HEK293 (cell line): Measurements from ENCODE around the gene PNMA6F.

Source experiments
- AEBP2 ChIP-seq: fragments of 450-650 bp; formaldehyde crosslinking; IDR thresholded peaks from 2 replicates; pipeline ENCODE4 v1.5.1; 2016; ENCODE audit warnings: missing biosample characterization, missing genetic modification characterization, borderline replicate concordance
- GLIS2 ChIP-seq: fragments of 450-650 bp; formaldehyde crosslinking; IDR thresholded peaks from 2 replicates; pipeline ENCODE4 v1.5.1; 2016; ENCODE audit warnings: missing biosample characterization, missing genetic modification characterization
- HOXD13 ChIP-seq: sonication (generic); formaldehyde crosslinking; IDR thresholded peaks from 2 replicates; pipeline ENCODE4 v1.8.0; 2022; ENCODE audit warnings: missing genetic modification reagents, borderline replicate concordance
- IKZF3 ChIP-seq: fragments of 450-650 bp; IDR thresholded peaks from 2 replicates; pipeline ENCODE4 v1.5.0; 2018; ENCODE audit warnings: missing biosample characterization, mild to moderate bottlenecking, missing genetic modification characterization, moderate library complexity
- KLF7 ChIP-seq: fragments of 450-650 bp; formaldehyde crosslinking; IDR thresholded peaks from 2 replicates; pipeline ENCODE4 v1.5.1; 2016; ENCODE audit warnings: missing biosample characterization, missing genetic modification characterization, borderline replicate concordance
- RBAK ChIP-seq: fragments of 450-650 bp; formaldehyde crosslinking; IDR thresholded peaks from 2 replicates; pipeline ENCODE4 v1.5.1; 2016; ENCODE audit warnings: missing biosample characterization, missing genetic modification characterization
- TCF7L2 ChIP-seq: IDR thresholded peaks from 2 replicates; pipeline ENCODE4 v1.6.1; 2011; ENCODE audit warnings: low read depth, mild to moderate bottlenecking, inconsistent platforms, low read length, moderate library complexity, borderline replicate concordance
- ZBTB44 ChIP-seq: fragments of 450-650 bp; IDR thresholded peaks from 2 replicates; pipeline ENCODE4 v1.5.1; 2018; ENCODE audit warnings: missing biosample characterization, mild to moderate bottlenecking, missing genetic modification characterization
- ZBTB8A ChIP-seq: fragments of 450-650 bp; formaldehyde crosslinking; IDR thresholded peaks from 2 replicates; pipeline ENCODE4 v1.5.1; 2016; ENCODE audit warnings: missing biosample characterization, missing genetic modification characterization
- ZEB2 ChIP-seq: fragments of 450-650 bp; formaldehyde crosslinking; IDR thresholded peaks from 2 replicates; pipeline ENCODE4 v1.5.1; 2016; ENCODE audit warnings: missing biosample characterization, missing genetic modification characterization
- ZNF157 ChIP-seq: fragments of 450-650 bp; formaldehyde crosslinking; IDR thresholded peaks from 2 replicates; pipeline ENCODE4 v1.5.1; 2016; ENCODE audit warnings: missing biosample characterization, missing genetic modification characterization
- ZNF184 ChIP-seq: fragments of 450-650 bp; IDR thresholded peaks from 2 replicates; pipeline ENCODE4 v1.5.1; 2018; ENCODE audit warnings: missing biosample characterization, mild to moderate bottlenecking, missing genetic modification characterization
- ZNF223 ChIP-seq: fragments of 450-650 bp; formaldehyde crosslinking; IDR thresholded peaks from 2 replicates; pipeline ENCODE4 v1.5.1; 2016; ENCODE audit warnings: missing biosample characterization, missing genetic modification characterization
- ZNF24 ChIP-seq: fragments of 450-650 bp; formaldehyde crosslinking; IDR thresholded peaks from 2 replicates; pipeline ENCODE4 v1.5.1; 2016; ENCODE audit warnings: missing biosample characterization, missing genetic modification characterization
- ZNF266 ChIP-seq: fragments of 450-650 bp; formaldehyde crosslinking; IDR thresholded peaks from 2 replicates; pipeline ENCODE4 v1.5.1; 2016; ENCODE audit warnings: missing biosample characterization, missing genetic modification characterization, low read depth
- ZNF280D ChIP-seq: fragments of 450-650 bp; formaldehyde crosslinking; IDR thresholded peaks from 2 replicates; pipeline ENCODE4 v1.5.1; 2016; ENCODE audit warnings: missing biosample characterization, missing genetic modification characterization
- ZNF311 ChIP-seq: fragments of 450-650 bp; formaldehyde crosslinking; IDR thresholded peaks from 2 replicates; pipeline ENCODE4 v1.5.1; 2017; ENCODE audit warnings: missing biosample characterization, missing genetic modification characterization, borderline replicate concordance
- ZNF366 ChIP-seq: fragments of 450-650 bp; formaldehyde crosslinking; conservative IDR thresholded peaks from 2 replicates; pipeline ENCODE4 v1.5.1; 2016; ENCODE audit warnings: missing biosample characterization, missing genetic modification characterization
- ZNF37A ChIP-seq: fragments of 450-650 bp; IDR thresholded peaks from 2 replicates; pipeline ENCODE4 v1.5.1; 2018; ENCODE audit warnings: missing biosample characterization, missing genetic modification characterization
- ZNF391 ChIP-seq: fragments of 450-650 bp; formaldehyde crosslinking; IDR thresholded peaks from 2 replicates; pipeline ENCODE4 v1.5.1; 2016; ENCODE audit warnings: low read depth, missing biosample characterization, missing genetic modification characterization, borderline replicate concordance
- ZNF404 ChIP-seq: fragments of 450-650 bp; formaldehyde crosslinking; IDR thresholded peaks from 2 replicates; pipeline ENCODE4 v1.5.1; 2017; ENCODE audit warnings: missing biosample characterization, missing genetic modification characterization
- ZNF548 ChIP-seq: fragments of 450-650 bp; formaldehyde crosslinking; IDR thresholded peaks from 2 replicates; pipeline ENCODE4 v1.5.1; 2016; ENCODE audit warnings: missing biosample characterization, missing genetic modification characterization
- ZNF596 ChIP-seq: fragments of 450-650 bp; IDR thresholded peaks from 2 replicates; pipeline ENCODE4 v1.5.0; 2018; ENCODE audit warnings: missing biosample characterization, mild to moderate bottlenecking, missing genetic modification characterization, moderate library complexity
- ZNF639 ChIP-seq: fragments of 450-650 bp; formaldehyde crosslinking; IDR thresholded peaks from 2 replicates; pipeline ENCODE4 v1.5.1; 2016; ENCODE audit warnings: missing biosample characterization, missing genetic modification characterization
- ZNF704 ChIP-seq: fragments of 450-650 bp; formaldehyde crosslinking; IDR thresholded peaks from 2 replicates; pipeline ENCODE4 v1.5.1; 2016; ENCODE audit warnings: missing biosample characterization, missing genetic modification characterization
- ZNF76 ChIP-seq: fragments of 450-650 bp; formaldehyde crosslinking; IDR thresholded peaks from 2 replicates; pipeline ENCODE4; 2016; ENCODE audit warnings: low read depth, missing biosample characterization, missing genetic modification characterization, borderline replicate concordance
- ZSCAN18 ChIP-seq: fragments of 450-650 bp; formaldehyde crosslinking; IDR thresholded peaks from 2 replicates; pipeline ENCODE4 v1.5.1; 2016; ENCODE audit warnings: missing biosample characterization, missing genetic modification characterization
- ZSCAN4 ChIP-seq: fragments of 450-650 bp; formaldehyde crosslinking; IDR thresholded peaks from 2 replicates; pipeline ENCODE4 v1.5.1; 2017; ENCODE audit warnings: missing biosample characterization, missing genetic modification characterization

Gene PNMA6F

GRCh38 chrX:153333821-153334653 lies 12.5 kb upstream of the PNMA6F start, which contains the start of gene ZNF275 (continued):
- TF ChIP-seq AEBP2 (tag by site-specific recombination) (no peak), ZNF223 (no peak), ZNF639 (tag by site-specific recombination) (no peak), ZBTB8A (tag by site-specific recombination) (no peak), ZSCAN18 (tag by site-specific recombination) (no peak), ZNF366 (tag by site-specific recombination) (peak; percentile 79), IKZF3 (tag by site-specific recombination) (no peak), ZNF596 (peak; percentile 44; the same call in 1 of the 2 replicates), ZSCAN4 (no peak), ZNF157 (tag by site-specific recombination) (no peak), TCF7L2 (no peak), ZNF184 (tag by site-specific recombination) (no peak), ZNF76 (no peak), ZNF391 (tag by site-specific recombination) (no peak), ZNF704 (no peak), ZNF311 (tag by site-specific recombination) (no peak), ZNF548 (tag by site-specific recombination) (no peak), ZNF37A (tag by site-specific recombination) (no peak), GLIS2 (tag by site-specific recombination) (peak; percentile 44), ZNF404 (tag by site-specific recombination) (no peak), ZNF24 (tag by site-specific recombination) (peak; percentile 97), ZBTB44 (no peak), HOXD13 (peak; percentile 11; the same call in 1 of the 2 replicates), ZNF266 (no peak), RBAK (tag by site-specific recombination) (no peak), ZNF280D (tag by site-specific recombination) (no peak), KLF7 (tag by site-specific recombination) (no peak), ZEB2 (no peak)
